Cerebellar nuclear complex (tissue), 1 donor: ENCODE data around the gene ATG9B.

Experiments used
- DNase-seq, 2 experiments: peaks; one replicate each; lab custom pipeline; 2025; lab: John Stamatoyannopoulos, UW

Gene ATG9B

DNA sequence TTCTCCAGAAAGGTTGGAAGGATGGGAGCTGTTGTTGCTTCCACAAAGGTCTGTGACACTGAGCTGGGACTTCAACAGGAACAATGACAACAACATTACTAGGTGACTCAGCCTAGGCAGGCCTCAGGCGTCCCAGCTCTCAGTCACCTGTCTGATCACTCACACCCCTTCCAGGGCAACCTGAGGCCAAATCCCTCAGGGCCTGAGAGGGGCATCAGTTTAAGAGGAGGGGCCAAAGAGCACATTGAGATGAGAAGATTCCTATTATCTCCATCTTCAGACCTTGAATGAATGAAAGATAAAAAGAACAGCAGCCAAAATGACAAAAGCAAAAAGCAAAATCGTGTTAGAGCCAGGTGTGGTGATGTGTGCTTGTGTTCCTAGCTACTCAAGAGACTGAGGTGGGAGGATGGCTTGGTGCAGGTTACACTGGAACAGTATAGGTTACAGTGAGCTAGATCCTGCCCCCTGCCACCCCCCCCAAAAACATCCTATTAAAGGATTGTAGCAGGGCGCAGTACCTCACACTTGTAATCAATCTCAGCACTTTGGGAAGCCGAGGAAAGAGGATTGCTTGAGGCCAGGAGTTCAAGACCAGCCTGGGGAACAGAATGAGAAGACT, at the start of gene ATG9B:
Gene ATG9B (minus strand): TSS at position 60 of the 622 bp plus-strand sequence. CDS start 71 bp downstream, outside the sequence.
- no peak for DNase-seq

- DNase-seq, result no peak
These were observed 49.7 kb upstream of the ATG9B start for GRCh38 chr7:151073990-151074389.

- DNase-seq, result no peak
These were observed 47.0 kb upstream of the ATG9B start for GRCh38 chr7:151071032-151071866.

DNA sequence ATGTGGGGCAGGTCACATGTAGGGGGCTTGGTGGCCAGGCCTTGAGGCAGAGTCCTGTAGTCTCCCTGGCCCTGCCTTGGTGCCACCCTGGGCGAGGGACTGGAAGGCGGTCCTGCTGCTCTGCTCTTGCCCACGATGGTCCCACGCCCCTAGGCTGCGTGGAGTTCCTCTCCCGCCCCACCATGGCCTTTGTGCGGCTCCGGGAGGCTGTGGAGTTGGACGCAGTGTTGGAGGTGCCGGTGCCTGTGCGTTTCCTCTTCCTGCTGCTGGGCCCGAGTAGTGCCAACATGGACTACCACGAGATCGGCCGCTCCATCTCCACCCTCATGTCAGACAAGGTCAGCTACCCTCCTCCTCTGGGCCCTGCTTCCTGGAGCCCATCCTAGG, 46.3 kb upstream of the ATG9B start:
- DNase-seq, result no peak

GRCh38 chr7:151069841-151070573, 45.7 kb upstream of the ATG9B start:
- DNase-seq, result no peak

GRCh38 chr7:151068069-151068773, 43.9 kb upstream of the ATG9B start:
- no peak for DNase-seq

DNA sequence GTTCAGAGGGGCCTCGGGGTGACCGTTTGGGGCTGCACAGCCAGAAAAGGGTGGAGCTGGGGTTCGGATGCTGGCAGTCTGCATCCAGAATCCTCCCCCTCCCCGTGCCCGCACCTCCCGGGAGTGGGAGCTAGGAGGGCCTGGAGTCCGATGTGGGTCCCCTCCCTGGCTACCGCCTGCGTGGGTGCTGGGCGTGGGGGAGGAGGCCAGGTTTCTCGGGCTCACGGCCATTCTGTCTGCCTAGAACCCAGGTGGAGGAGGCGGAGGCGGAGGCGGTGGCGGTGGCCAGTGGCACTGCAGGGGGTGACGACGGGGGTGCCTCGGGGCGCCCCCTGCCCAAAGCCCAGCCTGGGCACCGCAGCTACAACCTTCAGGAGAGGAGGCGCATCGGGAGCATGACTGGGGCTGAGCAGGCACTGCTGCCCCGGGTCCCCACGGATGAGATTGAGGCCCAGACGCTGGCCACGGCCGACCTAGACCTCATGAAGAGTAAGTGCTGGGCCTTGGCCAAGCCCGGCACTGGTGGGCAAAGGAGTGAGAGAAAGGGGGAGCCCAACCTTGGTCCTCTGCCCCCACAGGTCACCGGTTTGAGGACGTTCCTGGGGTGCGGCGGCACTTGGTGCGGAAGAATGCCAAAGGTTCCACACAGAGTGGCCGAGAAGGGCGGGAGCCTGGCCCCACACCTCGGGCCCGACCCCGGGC, 42.1 kb upstream of the ATG9B start:
- no peak for DNase-seq

DNA sequence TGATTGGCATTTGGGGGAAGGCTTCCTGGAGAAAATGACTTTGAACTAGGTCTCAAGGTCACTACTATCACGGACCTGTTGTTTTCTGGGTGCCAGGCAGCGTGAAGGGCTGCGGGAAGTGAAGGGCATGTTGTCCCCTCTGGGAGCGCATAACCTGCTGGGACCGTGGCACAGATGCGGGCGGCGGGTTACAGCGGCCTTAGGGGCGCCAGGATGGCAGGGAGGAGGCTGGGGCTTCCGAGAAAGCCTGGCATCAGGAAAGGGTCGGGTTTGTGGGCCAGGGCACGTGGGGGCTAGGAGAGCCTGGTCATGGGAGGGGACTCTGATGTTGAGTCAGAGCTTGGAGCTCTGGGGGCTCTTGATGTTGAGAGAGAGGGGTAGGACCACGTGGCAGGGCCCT, 41.2 kb upstream of the ATG9B start:
- no peak for DNase-seq

- DNase-seq, result no peak
These were observed 40.7 kb upstream of the ATG9B start for GRCh38 chr7:151064993-151065392.

- no peak for DNase-seq
These were observed 40.2 kb upstream of the ATG9B start for GRCh38 chr7:151064454-151064853.

DNA sequence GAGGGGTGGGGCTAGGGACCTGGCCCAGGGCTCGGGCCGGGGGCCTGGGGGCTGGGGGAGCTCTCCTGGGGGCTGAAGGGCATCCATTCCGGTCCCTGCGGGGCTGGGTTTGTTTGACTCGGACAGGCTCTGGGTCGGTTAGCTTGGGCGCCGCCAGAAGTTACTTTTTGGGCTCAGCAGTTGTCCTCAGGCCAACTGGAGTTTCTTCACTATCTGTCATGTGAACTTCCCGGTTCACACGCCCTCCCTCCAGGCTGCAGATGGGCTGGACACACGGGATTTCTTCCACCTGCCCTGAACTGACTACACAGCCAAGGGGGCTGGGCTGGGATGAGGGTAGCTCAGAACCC, 38.9 kb upstream of the ATG9B start:
- DNase-seq, result no peak

GRCh38 chr7:151062399-151063211, 38.3 kb upstream of the ATG9B start:
- DNase-seq, result no peak

DNA sequence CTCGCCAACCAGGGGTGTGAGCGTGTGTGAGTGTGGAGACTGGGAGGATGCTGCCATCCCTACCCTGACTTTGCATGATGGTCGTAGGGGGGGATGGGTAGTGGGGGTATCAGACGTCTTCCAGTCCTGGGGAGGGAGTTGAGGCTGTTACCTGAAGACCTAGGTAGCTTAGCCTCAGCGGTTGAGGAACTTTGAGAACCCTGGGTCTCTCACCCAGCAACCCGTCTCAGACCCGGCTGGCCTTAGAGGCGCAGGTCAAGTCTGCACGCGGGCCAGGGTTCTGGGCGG, 37.8 kb upstream of the ATG9B start:
- no peak for DNase-seq

DNA sequence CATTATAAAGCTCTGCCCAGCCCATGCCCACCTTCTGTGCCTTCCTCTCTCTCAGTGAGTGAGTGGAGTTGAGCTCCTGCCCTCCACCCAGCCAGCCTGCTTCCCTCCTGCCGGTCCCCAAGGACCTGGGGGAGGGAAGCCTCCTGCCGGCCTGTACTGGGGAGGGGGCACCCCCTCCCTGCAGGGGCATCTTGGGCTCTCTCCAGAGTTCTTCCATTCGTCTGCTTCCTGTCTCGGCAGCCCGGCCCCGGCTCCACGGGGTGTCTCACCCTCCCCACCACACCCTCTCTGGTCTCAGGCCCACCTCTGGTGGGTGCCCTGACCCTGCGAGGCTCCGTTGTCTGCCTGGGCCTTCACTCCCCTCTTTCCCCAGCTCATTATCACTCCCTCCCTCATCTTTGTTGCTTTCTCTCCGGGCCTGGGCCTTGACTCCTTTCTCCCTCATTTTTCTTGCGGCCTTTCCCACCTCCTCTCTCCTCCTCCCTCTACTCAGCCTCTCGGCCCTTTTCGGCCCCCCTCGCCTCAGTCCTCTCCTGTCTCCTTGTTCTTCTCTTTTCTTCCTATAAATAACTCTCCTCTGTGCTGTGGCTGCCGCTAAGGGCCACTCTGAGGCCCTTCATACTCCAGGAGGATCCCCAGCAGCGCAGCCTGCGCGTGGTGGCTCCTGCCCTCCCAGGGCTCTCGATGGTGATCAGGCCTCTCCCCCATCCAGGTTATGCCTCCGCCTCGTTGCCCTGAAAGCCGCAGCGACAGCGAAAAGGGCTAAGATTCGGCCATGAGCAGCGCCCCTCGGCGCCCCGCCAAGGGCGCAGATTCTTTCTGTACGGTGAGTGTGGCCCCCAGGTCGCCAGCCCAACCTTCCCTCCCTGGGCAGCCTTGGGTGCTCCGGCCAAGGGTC, 37.2 kb upstream of the ATG9B start:
- no peak for DNase-seq

DNA sequence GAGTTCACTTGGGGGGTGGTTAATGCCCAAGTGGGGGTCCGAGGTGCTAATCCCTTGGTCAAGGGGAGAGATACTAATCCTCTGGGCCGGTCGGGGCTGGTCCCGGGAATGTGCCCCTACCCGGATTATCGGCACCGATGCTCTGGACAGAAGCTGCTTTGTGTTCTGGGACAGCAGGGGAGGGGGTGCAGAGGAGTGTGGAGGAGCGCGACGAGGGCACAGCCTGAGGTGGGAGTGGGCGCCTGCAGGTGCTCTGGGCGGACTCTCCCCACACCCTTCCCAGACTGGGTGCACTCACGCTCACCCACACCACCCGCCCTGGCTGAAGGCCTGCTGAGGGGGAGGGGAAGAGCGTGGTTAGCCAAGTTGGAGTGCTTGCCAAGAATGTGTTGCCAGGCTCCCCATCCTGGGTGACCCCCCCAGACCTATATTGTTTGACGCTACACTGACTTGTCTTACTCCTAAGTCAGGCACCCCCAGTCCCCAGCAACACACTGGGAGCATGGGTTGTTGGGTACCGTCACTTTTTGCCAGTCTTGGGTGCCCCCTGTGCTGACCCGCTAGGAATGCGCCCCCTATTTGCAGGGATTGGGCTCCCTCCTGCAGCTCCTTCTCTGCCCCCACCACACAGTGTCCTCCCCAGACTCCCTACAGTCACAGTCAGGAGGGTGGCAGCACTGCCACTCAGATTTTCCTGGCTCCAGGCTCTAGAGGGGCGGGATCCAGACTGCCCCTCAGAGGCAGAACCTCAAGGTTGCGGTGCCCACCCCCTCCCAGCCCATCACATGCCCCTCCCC, 36.3 kb upstream of the ATG9B start:
- DNase-seq, result no peak

DNA sequence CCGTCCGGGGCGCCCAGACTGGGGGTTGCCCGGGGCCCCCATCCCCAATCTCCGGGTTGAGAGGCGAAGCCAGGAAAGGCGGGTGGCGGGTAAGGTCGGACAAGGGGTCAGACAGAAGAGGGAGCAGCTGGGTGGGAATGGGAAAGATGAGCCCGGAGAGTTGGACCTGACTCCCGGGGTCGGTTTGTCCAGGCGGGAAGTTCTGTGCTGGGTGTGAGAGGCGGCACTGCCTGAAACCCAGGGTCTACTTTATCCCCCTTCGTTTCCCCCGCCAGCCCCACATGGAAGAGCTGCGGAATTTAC, 35.8 kb upstream of the ATG9B start:
- no peak for DNase-seq

DNA sequence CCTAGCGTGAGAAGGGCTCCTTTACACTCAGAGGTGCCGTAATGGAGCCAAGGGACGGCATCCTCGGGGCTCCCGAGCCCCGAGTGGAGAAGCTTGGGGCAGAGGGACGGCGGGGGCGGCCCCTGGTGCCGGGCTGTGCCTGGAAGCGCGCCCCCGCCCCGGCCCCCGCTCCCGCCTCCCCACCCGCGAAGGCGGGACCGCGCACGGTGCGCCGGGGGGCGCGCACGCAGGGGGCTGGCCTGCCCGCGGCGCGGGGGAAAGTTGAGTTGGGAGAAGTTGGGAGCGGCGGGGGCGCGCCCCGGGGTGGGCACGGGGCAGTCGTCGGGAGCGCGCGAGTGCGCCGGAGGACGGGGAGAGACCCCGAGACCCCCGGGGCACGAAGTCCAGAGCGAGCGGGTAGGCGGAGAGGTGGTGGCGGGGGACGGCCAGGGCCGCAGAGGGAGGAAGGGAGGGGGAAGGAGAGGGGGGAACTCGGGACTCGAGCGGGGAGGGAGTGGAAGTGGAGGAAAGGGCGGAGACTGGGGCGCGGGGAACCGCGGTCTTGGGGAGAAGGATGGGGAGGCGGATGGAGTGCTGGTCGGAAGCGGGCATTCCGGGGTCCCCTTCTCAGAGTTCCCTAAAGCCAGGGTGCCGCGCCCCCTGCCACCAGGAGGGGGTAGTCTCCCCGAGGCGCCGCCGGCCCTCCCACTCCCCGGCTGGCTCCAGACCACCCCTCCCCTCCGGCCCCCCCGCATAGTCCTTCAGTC, 35.2 kb upstream of the ATG9B start, which contains the start of gene SLC4A2:
Gene SLC4A2 (plus strand): TSS at position 223 of the 746 bp plus-strand sequence. CDS start 2,399 bp downstream, outside the sequence.
- DNase-seq, result no peak

GRCh38 chr7:151058781-151059366, 34.6 kb upstream of the ATG9B start:
- no peak for DNase-seq
